ES-I3 (cell line): ENCODE results near the gene LRRK1.

Source experiments
- H3K36me3 ChIP-seq: 2 replicates; pipeline ENCODE4 v1.6.1; 2013; ENCODE audit warnings: mild to moderate bottlenecking, low read length, control low read depth, moderate library complexity; ENCODE audit not compliant: insufficient read depth
- H3K4me1 ChIP-seq: 2 replicates; pipeline ENCODE4 v1.6.1; 2013; ENCODE audit warnings: mild to moderate bottlenecking, control low read depth, low read length; ENCODE audit not compliant: insufficient read depth
- H3K9ac ChIP-seq: 2 replicates; pipeline ENCODE4 v1.6.1; 2013; ENCODE audit warnings: low read depth, mild to moderate bottlenecking, low read length, moderate library complexity
- H3K9me3 ChIP-seq: 2 replicates; pipeline ENCODE4 v1.6.1; 2013; ENCODE audit warnings: mild to moderate bottlenecking, low read length, moderate library complexity; ENCODE audit not compliant: control insufficient read depth, insufficient read depth

Gene LRRK1

DNA sequence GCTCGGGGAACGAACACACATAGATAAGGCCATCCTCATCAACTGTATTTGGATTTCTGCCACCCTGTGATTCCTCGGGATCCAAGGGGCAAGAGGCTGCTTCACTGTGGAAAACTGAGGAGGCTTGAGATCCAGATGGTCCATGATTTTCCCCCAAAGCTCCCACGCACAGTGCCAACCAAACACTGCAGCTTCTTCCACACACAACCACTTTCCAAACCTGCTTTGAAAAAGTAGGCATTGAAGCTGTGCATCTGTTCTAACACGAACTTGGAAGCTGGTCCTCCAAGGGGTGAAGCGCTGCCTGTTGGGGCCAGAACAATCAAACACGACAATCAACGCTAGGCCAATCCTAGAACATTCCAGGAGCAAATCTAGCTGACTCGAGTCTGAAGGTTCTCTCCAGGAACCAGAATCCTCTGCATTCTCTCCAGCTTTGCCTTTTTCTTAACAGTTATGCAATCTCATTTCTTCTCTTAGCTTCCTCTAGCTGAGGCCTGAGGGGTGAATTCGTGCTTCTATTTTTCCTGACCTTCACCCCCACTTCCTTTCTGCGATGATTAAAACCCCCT, 104.4 kb downstream of the LRRK1 start:
- Histone ChIP-seq H3K9ac (no peak overlapping the region), H3K36me3 (no peaks in the 10 kb centered on the region), H3K4me1 (no peaks in the 10 kb centered on the region), H3K9me3 (no peaks in the 10 kb centered on the region)

DNA sequence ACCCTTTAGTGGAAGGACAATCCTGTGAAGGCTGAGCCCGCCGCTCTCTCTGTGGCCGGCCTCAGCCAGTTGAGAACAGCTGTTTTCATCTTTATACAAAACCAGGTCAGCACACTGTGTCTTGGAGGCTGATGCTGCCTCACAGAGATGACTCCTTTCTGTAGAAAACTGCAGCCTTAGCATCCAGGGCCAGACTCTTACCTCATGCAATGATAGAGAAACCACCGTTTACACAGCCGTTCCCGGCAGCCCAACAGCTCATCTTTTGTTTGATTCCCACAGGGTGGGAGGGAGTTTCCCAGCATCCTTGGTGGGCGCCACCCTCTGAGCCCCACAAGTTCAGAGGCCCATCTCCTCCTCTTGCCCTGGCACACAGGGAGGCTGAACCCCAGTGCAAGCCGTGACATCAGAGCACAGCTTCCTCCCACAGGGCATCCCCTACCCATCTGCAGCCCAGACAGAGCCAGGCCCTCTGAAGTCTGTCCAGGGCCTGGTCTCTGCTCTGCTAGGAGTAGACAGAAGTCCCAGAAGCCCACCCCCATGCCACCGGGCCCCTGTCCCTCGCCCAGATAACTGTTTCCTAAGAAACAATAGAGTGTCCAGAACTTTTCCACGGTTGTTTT, 105.0 kb downstream of the LRRK1 start:
- H3K36me3 ChIP-seq: no peaks in the 10 kb centered on the region
- no peak overlapping the region for H3K9ac ChIP-seq
- no peaks in the 10 kb centered on the region for H3K4me1 ChIP-seq
- H3K9me3 ChIP-seq: no peaks in the 10 kb centered on the region

DNA sequence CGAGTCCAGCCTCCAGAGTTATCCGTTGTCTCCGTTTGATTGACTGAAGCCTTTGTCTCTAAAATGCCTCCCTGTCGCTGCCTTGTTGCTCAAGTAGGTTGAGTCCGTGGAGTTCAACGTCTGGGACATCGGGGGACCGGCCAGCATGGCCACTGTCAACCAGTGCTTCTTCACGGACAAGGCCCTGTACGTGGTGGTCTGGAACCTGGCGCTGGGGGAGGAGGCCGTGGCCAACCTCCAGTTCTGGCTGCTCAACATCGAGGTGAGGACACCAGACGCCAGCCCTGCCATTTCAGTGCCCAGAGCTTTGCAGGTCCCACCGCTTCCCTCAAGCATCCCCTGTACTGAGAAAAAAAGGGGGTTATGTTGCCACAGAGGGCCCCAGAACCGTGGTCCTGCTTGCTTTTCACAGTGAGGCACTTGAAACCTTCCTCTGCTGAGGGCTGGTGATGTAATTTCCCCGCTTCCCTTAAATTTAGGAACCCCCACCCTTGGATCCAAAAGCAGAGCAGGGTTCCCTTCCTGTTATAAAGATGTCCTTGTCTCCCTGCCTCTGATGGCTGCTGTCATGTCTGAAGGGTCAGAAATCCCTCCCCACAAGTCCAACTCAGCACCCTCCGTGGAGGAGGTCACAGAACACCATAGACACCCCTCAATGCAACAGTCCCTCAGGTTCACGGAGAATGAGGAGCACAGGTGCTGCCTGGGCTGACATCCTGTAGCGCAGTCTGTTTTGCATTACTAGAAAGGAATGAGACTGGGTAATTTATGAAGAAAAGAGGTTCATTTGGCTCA, 105.7 kb downstream of the LRRK1 start:
- no peaks in the 10 kb centered on the region for H3K4me1 ChIP-seq
- no peak overlapping the region for H3K9ac ChIP-seq
- H3K9me3 ChIP-seq: no peaks in the 10 kb centered on the region
- H3K36me3 ChIP-seq: no peaks in the 10 kb centered on the region

- Histone ChIP-seq H3K9ac (no peak overlapping the region), H3K9me3 (no peaks in the 10 kb centered on the region), H3K4me1 (no peaks in the 10 kb centered on the region), H3K36me3 (no peaks in the 10 kb centered on the region)
Measured at GRCh38 chr15:101025501-101025885, 106.3 kb downstream of the LRRK1 start.

- no peaks in the 10 kb centered on the region for H3K9me3 ChIP-seq
- H3K9ac ChIP-seq: no peak overlapping the region
- H3K4me1 ChIP-seq: no peaks in the 10 kb centered on the region
- no peaks in the 10 kb centered on the region for H3K36me3 ChIP-seq
Measured at GRCh38 chr15:101025896-101026631, 106.9 kb downstream of the LRRK1 start.

- H3K9ac ChIP-seq: no peak overlapping the region
- no peaks in the 10 kb centered on the region for H3K36me3 ChIP-seq
- H3K4me1 ChIP-seq: no peaks in the 10 kb centered on the region
- no peaks in the 10 kb centered on the region for H3K9me3 ChIP-seq
Measured at GRCh38 chr15:101026656-101027272, 107.6 kb downstream of the LRRK1 start.

DNA sequence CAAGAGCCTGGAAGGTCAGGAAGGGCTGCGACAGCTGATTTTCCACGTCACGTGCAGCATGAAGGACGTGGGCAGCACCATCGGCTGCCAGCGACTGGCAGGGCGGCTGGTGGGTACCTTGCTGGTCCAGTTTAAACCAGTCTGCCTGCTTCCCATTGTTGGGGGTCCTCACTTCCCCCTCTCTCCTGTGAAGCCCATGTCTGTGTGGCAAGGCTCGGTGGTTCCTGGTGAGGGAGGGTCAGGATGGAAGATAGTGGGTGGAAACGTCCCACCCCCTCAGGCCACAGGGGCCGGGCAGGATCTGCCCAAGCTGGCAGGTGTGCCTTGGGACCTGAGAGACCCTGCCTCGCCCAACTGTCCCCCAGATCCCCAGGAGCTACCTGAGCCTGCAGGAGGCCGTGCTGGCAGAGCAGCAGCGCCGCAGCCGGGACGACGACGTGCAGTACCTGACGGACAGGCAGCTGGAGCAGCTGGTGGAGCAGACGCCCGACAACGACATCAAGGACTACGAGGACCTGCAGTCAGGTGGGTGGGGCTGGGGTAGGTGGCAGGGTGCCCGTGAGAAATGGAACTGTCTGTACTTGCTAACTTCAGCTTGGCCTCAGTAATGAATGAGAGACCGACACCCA, 108.2 kb downstream of the LRRK1 start:
- Histone ChIP-seq H3K9me3 (no peaks in the 10 kb centered on the region), H3K36me3 (no peaks in the 10 kb centered on the region), H3K9ac (no peak overlapping the region), H3K4me1 (no peaks in the 10 kb centered on the region)

GRCh38 chr15:101027920-101028319, 108.8 kb downstream of the LRRK1 start:
- Histone ChIP-seq H3K9ac (no peak overlapping the region), H3K4me1 (no peaks in the 10 kb centered on the region), H3K9me3 (no peaks in the 10 kb centered on the region), H3K36me3 (no peaks in the 10 kb centered on the region)

DNA sequence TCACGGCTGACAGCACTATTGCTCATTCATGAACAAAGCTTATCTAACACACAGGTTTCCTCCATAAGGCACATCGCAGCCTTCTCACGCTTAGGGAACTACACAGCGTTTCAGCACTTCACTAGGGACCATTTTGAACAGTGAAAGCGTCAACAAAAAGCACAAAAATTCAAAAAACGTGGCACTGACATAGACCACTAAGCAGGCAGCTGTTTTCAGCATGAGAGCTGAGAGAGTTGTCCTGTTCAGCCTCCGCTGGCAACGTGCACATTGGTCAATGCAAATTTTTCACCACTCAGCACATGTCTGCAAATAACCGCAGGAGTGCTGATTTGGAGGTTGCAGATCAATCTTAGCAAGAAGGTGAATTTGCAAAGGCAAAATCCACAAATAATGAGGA, 109.2 kb downstream of the LRRK1 start:
- H3K4me1 ChIP-seq: no peaks in the 10 kb centered on the region
- H3K9me3 ChIP-seq: no peaks in the 10 kb centered on the region
- H3K36me3 ChIP-seq: no peaks in the 10 kb centered on the region
- no peak overlapping the region for H3K9ac ChIP-seq

GRCh38 chr15:101028772-101029438, 109.7 kb downstream of the LRRK1 start:
- H3K36me3 ChIP-seq: no peaks in the 10 kb centered on the region

DNA sequence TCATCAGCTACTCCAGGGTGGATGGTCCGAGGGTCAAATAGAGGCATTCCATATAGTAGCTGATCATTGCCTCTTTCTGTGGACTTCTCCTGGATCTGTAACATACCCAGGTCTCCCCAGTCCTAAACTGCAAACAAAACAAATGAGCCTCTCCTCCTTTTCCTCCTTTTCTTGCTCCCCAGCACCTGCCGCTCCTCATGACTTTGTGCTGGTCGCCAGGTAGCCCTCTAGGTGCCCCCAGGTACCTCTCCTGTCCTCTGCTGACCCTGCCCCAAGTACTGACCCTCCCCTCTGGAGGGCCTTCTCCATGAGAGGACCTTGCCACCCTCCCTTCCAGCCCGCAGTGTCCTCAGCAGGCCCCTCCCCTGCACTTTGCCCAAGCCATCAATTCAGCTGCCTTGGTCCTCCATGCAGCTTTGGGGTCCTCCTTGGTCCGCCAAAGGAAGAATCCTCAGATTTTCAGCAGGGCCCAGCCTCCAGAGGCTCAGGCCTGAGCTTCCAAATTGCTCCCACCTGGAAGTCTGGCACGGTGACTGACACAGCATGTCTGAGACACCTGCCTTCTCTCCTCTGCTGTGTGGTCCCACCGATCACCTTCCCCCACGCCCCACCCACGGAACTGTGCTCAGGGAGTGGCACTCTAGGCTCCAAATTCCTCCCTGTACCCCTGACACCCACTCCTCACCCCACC, 111.0 kb downstream of the LRRK1 start:
- H3K36me3 ChIP-seq: no peaks in the 10 kb centered on the region
- no peak overlapping the region for H3K9ac ChIP-seq
- no peaks in the 10 kb centered on the region for H3K9me3 ChIP-seq
- no peaks in the 10 kb centered on the region for H3K4me1 ChIP-seq

More at GRCh38 chr15:101028772-101029438, 109.7 kb downstream of the LRRK1 start:
- Histone ChIP-seq H3K9me3 (no peaks in the 10 kb centered on the region), H3K4me1 (no peaks in the 10 kb centered on the region), H3K9ac (no peak overlapping the region)

DNA sequence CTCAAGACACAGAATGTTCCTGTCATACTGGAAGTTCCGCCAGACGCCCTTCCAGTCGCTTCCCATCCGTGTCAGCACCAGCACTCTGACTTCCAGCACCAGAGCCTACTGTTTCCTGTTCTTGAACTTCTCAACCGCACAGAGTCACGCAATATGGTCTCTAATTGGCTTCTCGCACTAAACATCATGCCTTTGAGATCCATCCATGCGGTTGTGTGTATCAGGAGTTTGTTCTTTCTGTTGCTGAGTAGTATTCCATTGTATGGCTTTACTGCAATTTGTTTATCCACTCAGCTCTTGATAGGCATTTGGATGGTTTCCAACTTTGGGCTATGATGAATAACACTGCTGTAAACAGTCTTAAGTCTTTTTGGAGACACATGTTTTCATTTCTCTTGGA, 112.1 kb downstream of the LRRK1 start:
- H3K9me3 ChIP-seq: no peaks in the 10 kb centered on the region
- H3K9ac ChIP-seq: no peak overlapping the region
- H3K36me3 ChIP-seq: no peaks in the 10 kb centered on the region
- no peaks in the 10 kb centered on the region for H3K4me1 ChIP-seq

DNA sequence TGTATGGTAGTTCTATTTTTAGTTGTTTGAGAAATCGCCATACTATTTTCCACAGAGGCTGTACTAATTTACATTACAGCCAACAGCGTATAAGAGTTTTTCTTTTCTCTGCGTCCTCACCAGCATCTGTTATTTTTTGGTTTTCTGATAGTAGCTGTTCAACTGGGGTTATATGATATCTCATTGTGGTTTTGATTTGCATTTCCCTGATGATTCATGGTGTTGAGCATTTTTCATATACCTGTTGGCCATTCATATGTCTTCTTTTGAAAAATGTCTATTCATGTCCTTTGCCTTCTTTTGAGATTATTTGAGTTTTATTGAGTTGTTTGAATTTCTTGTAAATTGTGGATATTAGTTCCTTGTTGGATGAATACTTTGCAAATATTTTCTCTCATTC, 114.6 kb downstream of the LRRK1 start:
- Histone ChIP-seq H3K9ac (no peak overlapping the region), H3K9me3 (no peaks in the 10 kb centered on the region), H3K36me3 (no peaks in the 10 kb centered on the region), H3K4me1 (no peaks in the 10 kb centered on the region)
